OCI-LY1 (cell line): ENCODE data around the gene DLX6.

Experiments used
- H2AFZ ChIP-seq: fragments of 200-600 bp; sonication (generic), shearing (Covaris generic); 2 replicates; pipeline ENCODE4 v1.6.0; 2014; ENCODE audit warnings: antibody characterized with exemption, mild to moderate bottlenecking, low read length
- H3F3A ChIP-seq: fragments of 200-600 bp; sonication (generic), shearing (Covaris generic); 2 replicates; pipeline ENCODE4 v1.6.0; 2014; ENCODE audit warnings: mild to moderate bottlenecking, antibody characterized with exemption, low read length, moderate library complexity; ENCODE audit not compliant: insufficient read depth
- H3K27ac ChIP-seq: fragments of 200-600 bp; sonication (generic); 2 replicates; pipeline ENCODE4 v1.5.1; 2014; ENCODE audit warnings: low read length, mixed run types, mild to moderate bottlenecking, low read depth; ENCODE audit not compliant: poor library complexity, severe bottlenecking
- H3K27me3 ChIP-seq: fragments of 200-600 bp; sonication (generic); 2 replicates; pipeline ENCODE4 v1.6.0; 2014; ENCODE audit warnings: antibody characterized with exemption, mild to moderate bottlenecking, low read length, moderate library complexity; ENCODE audit not compliant: insufficient read depth
- H3K36me3 ChIP-seq: fragments of 200-600 bp; sonication (generic); 2 replicates; pipeline ENCODE4 v1.6.1; 2014; ENCODE audit warnings: mild to moderate bottlenecking, antibody characterized with exemption, low read length, moderate library complexity, mixed read lengths; ENCODE audit not compliant: insufficient read depth
- H3K4me1 ChIP-seq: fragments of 200-600 bp; sonication (generic); 2 replicates; pipeline ENCODE4 v1.5.1; 2014; ENCODE audit warnings: mild to moderate bottlenecking, low read length, moderate library complexity; ENCODE audit not compliant: insufficient read depth, severe bottlenecking
- H3K4me2 ChIP-seq: fragments of 200-600 bp; sonication (generic), shearing (Covaris generic); 2 replicates; pipeline ENCODE4 v1.6.1; 2014; ENCODE audit warnings: low read length
- H3K4me3 ChIP-seq: fragments of 200-600 bp; sonication (generic); 2 replicates; pipeline ENCODE4 v1.5.1; 2014; ENCODE audit warnings: low read length, low read depth, mild to moderate bottlenecking, mixed read lengths; ENCODE audit not compliant: poor library complexity, severe bottlenecking
- H3K79me2 ChIP-seq: fragments of 200-600 bp; shearing (Covaris generic); 2 replicates; pipeline ENCODE4 v1.6.1; 2016; ENCODE audit warnings: mixed run types, low read length, mixed read lengths; ENCODE audit not compliant: insufficient read depth
- H3K9ac ChIP-seq: fragments of 200-600 bp; sonication (generic), shearing (Covaris generic); 2 replicates; pipeline ENCODE4 v1.6.1; 2014; ENCODE audit warnings: mild to moderate bottlenecking, low read length, mixed read lengths
- H3K9me2 ChIP-seq: fragments of 200-600 bp; sonication (generic), shearing (Covaris generic); 2 replicates; pipeline ENCODE4 v1.6.1; 2014; ENCODE audit warnings: low read depth, mild to moderate bottlenecking, low read length, mixed read lengths
- H3K9me3 ChIP-seq: fragments of 200-600 bp; shearing (Covaris generic); 2 replicates; pipeline ENCODE4 v1.6.1; 2014; ENCODE audit warnings: low read length, mixed read lengths
- H4K20me1 ChIP-seq: fragments of 200-600 bp; sonication (generic), shearing (Covaris generic); 2 replicates; pipeline ENCODE4 v1.6.0; 2016; ENCODE audit warnings: mild to moderate bottlenecking, low read length; ENCODE audit not compliant: insufficient read depth
- EZH2 ChIP-seq: fragments of 200-600 bp; sonication (generic), shearing (Covaris generic); IDR thresholded peaks from 2 replicates; pipeline ENCODE4 v1.8.0; 2017; ENCODE audit warnings: borderline replicate concordance, mixed run types, mild to moderate bottlenecking, antibody characterized with exemption, low read length, moderate library complexity, mixed read lengths
- TF ChIP-seq, protein P1 (sequence below): fragments of 200-600 bp; sonication (generic), shearing (Covaris generic); IDR thresholded peaks from 2 replicates; pipeline ENCODE4 v1.5.1; 2017; ENCODE audit warnings: mild to moderate bottlenecking, antibody characterized with exemption, low read length, moderate library complexity, mixed read lengths

DLX6 gene

GRCh38 chr7:96987719-96988118, 17.6 kb upstream of the DLX6 start:
- Histone ChIP-seq H2AFZ (no peak overlapping the region), H3K4me3 (no peak overlapping the region), H3K27me3 (no peaks in the 10 kb centered on the region; the same call in 1 of the 2 replicates), H3K36me3 (no peaks in the 10 kb centered on the region), H3K79me2 (no peaks in the 10 kb centered on the region), H3K9me2 (no peaks in the 10 kb centered on the region), H3K4me1 (no peaks in the 10 kb centered on the region), H3K9me3 (no peaks in the 10 kb centered on the region), H3F3A (no peaks in the 10 kb centered on the region), H3K27ac (no peak overlapping the region), H3K4me2 (no peak overlapping the region), H4K20me1 (no peaks in the 10 kb centered on the region), H3K9ac (no peak overlapping the region)
- no peak for TF ChIP-seq EZH2
- TF ChIP-seq, protein P1, sequence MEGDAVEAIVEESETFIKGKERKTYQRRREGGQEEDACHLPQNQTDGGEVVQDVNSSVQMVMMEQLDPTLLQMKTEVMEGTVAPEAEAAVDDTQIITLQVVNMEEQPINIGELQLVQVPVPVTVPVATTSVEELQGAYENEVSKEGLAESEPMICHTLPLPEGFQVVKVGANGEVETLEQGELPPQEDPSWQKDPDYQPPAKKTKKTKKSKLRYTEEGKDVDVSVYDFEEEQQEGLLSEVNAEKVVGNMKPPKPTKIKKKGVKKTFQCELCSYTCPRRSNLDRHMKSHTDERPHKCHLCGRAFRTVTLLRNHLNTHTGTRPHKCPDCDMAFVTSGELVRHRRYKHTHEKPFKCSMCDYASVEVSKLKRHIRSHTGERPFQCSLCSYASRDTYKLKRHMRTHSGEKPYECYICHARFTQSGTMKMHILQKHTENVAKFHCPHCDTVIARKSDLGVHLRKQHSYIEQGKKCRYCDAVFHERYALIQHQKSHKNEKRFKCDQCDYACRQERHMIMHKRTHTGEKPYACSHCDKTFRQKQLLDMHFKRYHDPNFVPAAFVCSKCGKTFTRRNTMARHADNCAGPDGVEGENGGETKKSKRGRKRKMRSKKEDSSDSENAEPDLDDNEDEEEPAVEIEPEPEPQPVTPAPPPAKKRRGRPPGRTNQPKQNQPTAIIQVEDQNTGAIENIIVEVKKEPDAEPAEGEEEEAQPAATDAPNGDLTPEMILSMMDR: no peak

DNA sequence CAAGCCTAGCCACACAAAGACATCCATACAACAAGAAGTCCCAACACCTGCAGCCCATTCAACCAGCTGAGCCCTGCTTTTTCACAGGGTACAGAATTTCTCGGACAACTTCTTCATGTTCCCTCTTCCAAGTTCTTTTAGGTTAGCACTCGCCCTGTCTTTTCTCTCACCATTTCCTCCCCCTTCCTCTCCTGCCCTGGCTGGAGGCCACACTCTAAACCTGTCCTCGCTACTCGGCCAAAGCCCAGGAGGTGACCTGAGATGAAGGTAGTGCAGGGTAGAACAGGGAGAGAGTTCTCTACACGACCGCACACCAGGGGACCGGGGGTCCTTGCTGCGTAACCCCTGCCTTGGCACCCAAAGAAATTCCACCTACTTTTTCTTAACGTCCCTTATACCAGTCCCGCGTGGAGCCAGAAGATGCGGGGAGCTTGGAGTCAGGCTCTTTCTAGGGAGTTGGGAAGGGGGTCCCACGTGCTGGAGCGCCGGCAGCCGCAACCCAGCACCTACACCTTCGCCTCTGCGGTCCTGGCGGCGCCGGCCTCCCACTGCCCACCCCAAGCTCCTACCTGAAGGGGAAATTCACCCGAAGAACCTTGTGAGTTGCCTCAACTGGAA, 16.0 kb upstream of the DLX6 start:
- H3K9ac ChIP-seq: no peak overlapping the region
- no peaks in the 10 kb centered on the region for H3K36me3 ChIP-seq
- H3K27ac ChIP-seq: no peak overlapping the region
- H2AFZ ChIP-seq: no peak overlapping the region
- no peak overlapping the region for H3K4me3 ChIP-seq
- H3F3A ChIP-seq: no peaks in the 10 kb centered on the region
- H3K4me1 ChIP-seq: no peaks in the 10 kb centered on the region
- H3K79me2 ChIP-seq: no peaks in the 10 kb centered on the region
- no peak overlapping the region for H3K4me2 ChIP-seq
- H4K20me1 ChIP-seq: no peaks in the 10 kb centered on the region
- TF ChIP-seq, protein P1: no peak
- TF ChIP-seq EZH2: no peak
- no peaks in the 10 kb centered on the region for H3K9me2 ChIP-seq
- H3K9me3 ChIP-seq: no peaks in the 10 kb centered on the region
- no peaks in the 10 kb centered on the region; the same call in 1 of the 2 replicates for H3K27me3 ChIP-seq

- H3K9me2 ChIP-seq: no peaks in the 10 kb centered on the region
- no peak overlapping the region for H3K4me3 ChIP-seq
- no peaks in the 10 kb centered on the region for H4K20me1 ChIP-seq
- H3K36me3 ChIP-seq: no peaks in the 10 kb centered on the region
- no peaks in the 10 kb centered on the region for H3K79me2 ChIP-seq
- H3K4me1 ChIP-seq: no peaks in the 10 kb centered on the region
- H3K9me3 ChIP-seq: no peaks in the 10 kb centered on the region
- H3K27me3 ChIP-seq: peaks cover 3% of the 10 kb centered on the region; the same call in 1 of the 2 replicates
- H3K4me2 ChIP-seq: no peak overlapping the region
- no peak overlapping the region for H3K27ac ChIP-seq
- H3F3A ChIP-seq: no peaks in the 10 kb centered on the region
- H3K9ac ChIP-seq: no peak overlapping the region
- no peak overlapping the region for H2AFZ ChIP-seq
- TF ChIP-seq, protein P1: no peak
- no peak for TF ChIP-seq EZH2
These were observed 15.5 kb upstream of the DLX6 start for GRCh38 chr7:96989859-96990317.
